Thyroid gland (tissue), 4 donors: Measurements from ENCODE around the gene FEM1A. TPM values are rescaled to one million over a fixed set of nuclear protein-coding genes. Genes with fewer than 3 reads are reported as not detected.

Experiments
- DNase-seq, 2 donors: peaks; one replicate each; pipeline ENCODE4 v3.0.0-alpha.2; 2019
- H3K27ac ChIP-seq, 3 donors: fragments of 200-600 bp; sonication (generic); 1 replicate in 2 of 3; 2 replicates in 1 of 3; pipeline ENCODE4 v1.5.1; 2016 to 2019; ENCODE audit warnings: mild to moderate bottlenecking in 1 of 3, moderate library complexity in 1 of 3
- H3K27me3 ChIP-seq: fragments of 200-600 bp; sonication (generic); one replicate; pipeline ENCODE4 v1.5.1; 2019
- H3K36me3 ChIP-seq, 2 donors: fragments of 200-600 bp; sonication (generic); one replicate each; pipeline ENCODE4 v1.5.1; 2016 to 2019
- H3K4me1 ChIP-seq, 2 donors: fragments of 200-600 bp; sonication (generic); one replicate each; pipeline ENCODE4 v1.5.1; 2017 to 2019
- H3K4me3 ChIP-seq, 3 donors: fragments of 200-600 bp; sonication (generic); replicated peaks in 1 of 3; 1 replicate in 2 of 3; 2 replicates in 1 of 3; pipeline ENCODE4 v1.5.1; 2016; ENCODE audit warnings: mild to moderate bottlenecking in 1 of 3
- H3K9me3 ChIP-seq: fragments of 200-600 bp; sonication (generic); one replicate; pipeline ENCODE4 v1.5.1; 2017
- POLR2A ChIP-seq, 2 donors: fragments of 450-650 bp; IDR thresholded peaks; one replicate each; pipeline ENCODE4 v1.6.1; 2017; ENCODE audit warnings: antibody characterized with exemption in 2 of 2, mild to moderate bottlenecking in 2 of 2, moderate library complexity in 1 of 2
- WGBS, 2 donors: methylation state at CpG; one replicate each; pipeline ENCODE4 v1.1.5; 2017; 5-methylcytosine and 5-hydroxymethylcytosine counted together
- intact Hi-C: fragments of 100-400 bp; cut with DNase I; formaldehyde crosslinking; loops from one replicate; pipeline ENCODE4 v1.15.1; 2023
- total RNA-seq, 4 donors: library from RNA; depleted of rRNA; stranded (reverse); fragments of >200 nt; gene quantifications; one replicate each; pipeline ENCODE4 v1.2.3, GENCODE V29; 2016
- TF ChIP-seq, protein P1 (sequence below), 6 experiments: fragments of 200-600 bp in 3 of 6; fragments of 450-650 bp in 3 of 6; sonication (generic) in 3 of 6; IDR thresholded peaks; one replicate each; pipeline ENCODE4 v1.5.1; 2016 to 2019; ENCODE audit warnings: antibody characterized with exemption in 6 of 6, mild to moderate bottlenecking in 2 of 6, inconsistent platforms in 1 of 6, moderate library complexity in 1 of 6

FEM1A gene
- total RNA-seq, 4 donors from 2014 or later: 11.3 to 21.0 (median 15.8) TPM

DNA sequence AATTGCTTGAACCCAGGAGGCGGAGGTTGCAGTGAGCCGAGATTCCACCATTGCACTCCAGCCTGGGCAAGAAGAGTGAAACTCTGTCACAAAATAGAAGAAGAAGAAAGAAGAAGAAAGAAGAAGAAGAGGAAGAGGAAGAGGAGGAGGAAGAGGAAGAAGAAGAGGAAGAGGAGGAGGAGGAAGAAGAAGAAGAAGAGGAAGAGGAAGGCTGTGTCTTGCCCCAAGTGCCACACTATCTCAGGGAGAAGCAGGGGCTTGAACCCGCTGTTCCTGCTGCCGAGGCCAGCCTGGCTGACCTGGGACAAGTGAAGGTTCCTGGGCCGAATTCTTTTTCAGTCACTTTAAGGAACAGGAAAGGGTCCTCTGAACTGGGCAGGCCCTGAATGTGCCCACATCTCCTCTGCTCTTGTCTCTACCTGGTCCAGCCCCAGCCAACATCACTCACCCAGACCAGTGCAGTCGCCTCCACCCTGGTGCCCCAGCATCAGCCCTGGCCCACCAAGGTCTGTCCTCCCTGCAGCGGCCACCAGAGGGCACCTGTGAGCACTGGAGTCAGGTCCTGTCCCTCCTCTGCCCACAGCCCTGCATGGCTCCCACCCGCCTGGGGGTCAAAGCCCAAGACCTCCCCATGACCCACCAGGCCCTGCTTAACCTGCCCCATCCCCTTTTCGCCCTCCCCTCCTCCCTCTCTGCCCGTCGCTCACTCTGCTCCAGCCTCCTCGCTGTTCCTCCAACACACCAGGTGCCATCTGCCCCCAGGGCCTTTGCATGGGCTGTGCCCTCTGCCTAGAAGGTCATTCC is 20.0 kb downstream of the FEM1A start:
- intact Hi-C loops: loop anchor here (2.0 to 5.0 kb wide), 2 partner anchors 41 to 99 kb away; no protein-coding TSS in a partner anchor
- H3K4me3 ChIP-seq: no peak overlapping the region
- TF ChIP-seq POLR2A (IDR thresholded peaks at IDR 0.05): no peak
- TF ChIP-seq, protein P1, sequence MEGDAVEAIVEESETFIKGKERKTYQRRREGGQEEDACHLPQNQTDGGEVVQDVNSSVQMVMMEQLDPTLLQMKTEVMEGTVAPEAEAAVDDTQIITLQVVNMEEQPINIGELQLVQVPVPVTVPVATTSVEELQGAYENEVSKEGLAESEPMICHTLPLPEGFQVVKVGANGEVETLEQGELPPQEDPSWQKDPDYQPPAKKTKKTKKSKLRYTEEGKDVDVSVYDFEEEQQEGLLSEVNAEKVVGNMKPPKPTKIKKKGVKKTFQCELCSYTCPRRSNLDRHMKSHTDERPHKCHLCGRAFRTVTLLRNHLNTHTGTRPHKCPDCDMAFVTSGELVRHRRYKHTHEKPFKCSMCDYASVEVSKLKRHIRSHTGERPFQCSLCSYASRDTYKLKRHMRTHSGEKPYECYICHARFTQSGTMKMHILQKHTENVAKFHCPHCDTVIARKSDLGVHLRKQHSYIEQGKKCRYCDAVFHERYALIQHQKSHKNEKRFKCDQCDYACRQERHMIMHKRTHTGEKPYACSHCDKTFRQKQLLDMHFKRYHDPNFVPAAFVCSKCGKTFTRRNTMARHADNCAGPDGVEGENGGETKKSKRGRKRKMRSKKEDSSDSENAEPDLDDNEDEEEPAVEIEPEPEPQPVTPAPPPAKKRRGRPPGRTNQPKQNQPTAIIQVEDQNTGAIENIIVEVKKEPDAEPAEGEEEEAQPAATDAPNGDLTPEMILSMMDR (IDR thresholded peaks at IDR 0.05): peak; percentile 69 to 89 (median 78)
- H3K4me1 ChIP-seq: peaks cover 0 to 12% of the 10 kb centered on the region in 2 donors
- H3K9me3 ChIP-seq: no peaks in the 10 kb centered on the region
- DNase-seq: peak; percentile 77 to 79
- WGBS, 2 donors: 74 to 80% methylated on average over 12 of the region's 12 CpGs
- no peaks in the 10 kb centered on the region for H3K27me3 ChIP-seq
- peaks cover under 1 to 2% of the 10 kb centered on the region in 2 donors for H3K36me3 ChIP-seq
- H3K27ac ChIP-seq: no peak overlapping the region

GRCh38 chr19:4814625-4815425 is 23.3 kb downstream of the FEM1A start:
- Histone ChIP-seq H3K36me3 (peaks cover 15 to 19% of the 10 kb centered on the region in 2 donors), H3K4me3 (no peak overlapping the region), H3K9me3 (no peaks in the 10 kb centered on the region), H3K4me1 (peaks cover 0 to 12% of the 10 kb centered on the region in 2 donors), H3K27ac (no peak overlapping the region), H3K27me3 (no peaks in the 10 kb centered on the region)
- no peak for TF ChIP-seq POLR2A (IDR thresholded peaks at IDR 0.05)
- DNase-seq: no peak
- 73 to 78% methylated on average over 7 of the region's 7 CpGs for WGBS, 2 donors
- intact Hi-C loops: loop anchor here (5.0 kb wide), 1 partner anchor 37 kb away; no protein-coding TSS in a partner anchor

DNA sequence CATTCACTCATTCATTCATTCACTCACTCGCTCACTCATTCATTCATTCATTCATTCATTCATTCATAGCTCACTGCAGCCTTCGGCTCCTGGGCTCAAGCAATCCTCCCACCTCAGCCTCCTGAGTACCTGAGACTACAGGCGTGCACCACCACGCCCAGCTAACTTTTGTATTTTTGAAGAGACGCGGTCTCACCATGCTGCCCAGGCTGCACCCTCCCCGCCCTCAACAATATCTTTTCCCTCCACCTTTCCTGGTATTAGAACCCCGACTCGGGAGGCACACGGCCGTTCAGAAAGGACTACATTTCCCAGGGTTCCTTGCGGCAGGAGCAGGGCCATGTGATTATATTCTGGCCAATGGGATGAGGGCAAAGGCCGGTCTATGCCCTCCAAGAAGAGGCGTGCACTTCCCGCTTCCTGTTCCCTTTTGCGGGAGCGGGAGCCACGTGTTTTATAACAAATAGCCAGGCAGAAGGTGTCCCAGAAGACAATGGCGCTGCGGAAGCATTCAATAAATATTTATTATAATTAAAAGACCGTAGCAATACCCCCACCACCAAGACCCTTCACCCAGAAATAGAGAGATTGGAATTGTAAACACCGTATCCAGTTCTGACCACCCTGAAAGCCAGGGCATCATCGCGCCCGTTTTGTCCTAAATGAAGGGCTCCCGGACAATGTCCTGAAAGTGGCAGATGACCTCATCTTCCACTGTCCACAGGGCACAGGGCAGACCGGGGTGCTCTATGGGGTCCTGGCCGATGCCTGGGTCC is 24.1 kb downstream of the FEM1A start:
- no peak for TF ChIP-seq POLR2A (IDR thresholded peaks at IDR 0.05)
- TF ChIP-seq, protein P1 (IDR thresholded peaks at IDR 0.05): peak in 1 of 6 experiments; percentile 2
- DNase-seq: peak; percentile 84
- no peaks in the 10 kb centered on the region for H3K27me3 ChIP-seq
- 30 to 31% methylated on average over 25 to 27 of the region's 28 CpGs for WGBS, 2 donors
- intact Hi-C loops: no loop called here
- no peak overlapping the region for H3K4me3 ChIP-seq
- no peaks in the 10 kb centered on the region for H3K9me3 ChIP-seq
- no peak overlapping the region for H3K27ac ChIP-seq
- H3K36me3 ChIP-seq: peaks cover 15 to 19% of the 10 kb centered on the region in 2 donors
- H3K4me1 ChIP-seq: peaks cover 0 to 12% of the 10 kb centered on the region in 2 donors

DNA sequence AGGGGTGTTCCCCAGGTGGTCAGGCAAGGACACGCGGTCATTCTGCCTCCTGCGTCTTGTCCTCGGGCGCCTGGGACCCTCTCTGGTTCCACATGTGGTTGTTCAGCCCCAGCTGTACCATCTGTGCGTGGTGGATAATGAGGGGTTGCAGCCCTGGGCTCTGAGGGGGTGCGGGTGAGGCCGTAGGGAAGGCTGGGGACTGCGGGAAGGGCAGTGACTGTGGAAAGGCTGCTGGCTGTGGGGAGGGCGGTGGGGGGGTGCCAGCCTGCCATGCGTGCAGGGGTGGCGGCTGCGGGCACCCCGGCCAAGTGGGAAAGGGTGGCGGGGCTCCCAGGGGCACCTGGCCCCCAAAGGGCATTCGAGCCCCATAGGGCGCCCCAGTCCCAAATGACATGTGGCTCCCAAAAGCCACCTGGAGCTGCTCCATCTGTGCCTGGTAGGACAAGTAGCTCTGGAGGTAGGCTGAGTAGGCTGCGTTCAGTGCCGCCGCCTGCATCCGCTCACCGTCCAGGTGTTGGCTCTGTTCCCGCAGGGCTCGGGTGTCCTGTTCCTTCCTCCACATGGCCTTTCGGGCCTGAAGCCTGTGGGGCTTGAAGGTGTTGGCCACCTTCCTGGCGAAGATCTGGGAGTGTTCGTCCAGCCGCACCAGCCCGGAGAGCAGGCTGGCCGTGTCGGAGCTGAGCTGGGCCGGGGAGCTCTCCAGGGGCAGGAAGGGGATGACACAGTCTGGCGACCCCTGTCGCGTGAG is 24.8 kb downstream of the FEM1A start:
- 96 to 97% methylated on average over 12 to 18 of the region's 35 CpGs for WGBS, 2 donors

More for the DNA sequence above, 24.8 kb downstream of the FEM1A start:
- no peaks in the 10 kb centered on the region for H3K27me3 ChIP-seq
- no peak overlapping the region for H3K27ac ChIP-seq
- no peak for DNase-seq
- H3K4me1 ChIP-seq: peaks cover 0 to 12% of the 10 kb centered on the region in 2 donors
- no peak overlapping the region for H3K4me3 ChIP-seq
- H3K9me3 ChIP-seq: no peaks in the 10 kb centered on the region
- intact Hi-C loops: no loop called here
- H3K36me3 ChIP-seq: peaks cover 15 to 19% of the 10 kb centered on the region in 2 donors
- no peak for TF ChIP-seq POLR2A (IDR thresholded peaks at IDR 0.05)
- TF ChIP-seq, protein P1 (IDR thresholded peaks at IDR 0.05): no peak
